ENCODE results near the gene PSMD12. TPM values are rescaled to one million over a fixed set of nuclear protein-coding genes. Genes with fewer than 3 reads are reported as not detected.
"Not testable (repeated sequence)": the region's sequence is repeated elsewhere in the genome, so short reads cannot be mapped to it uniquely, and the experiment has no call there.

The PSMD12 gene
- total RNA-seq, 1 donor from 2014 or later = 31.8 TPM

DNA sequence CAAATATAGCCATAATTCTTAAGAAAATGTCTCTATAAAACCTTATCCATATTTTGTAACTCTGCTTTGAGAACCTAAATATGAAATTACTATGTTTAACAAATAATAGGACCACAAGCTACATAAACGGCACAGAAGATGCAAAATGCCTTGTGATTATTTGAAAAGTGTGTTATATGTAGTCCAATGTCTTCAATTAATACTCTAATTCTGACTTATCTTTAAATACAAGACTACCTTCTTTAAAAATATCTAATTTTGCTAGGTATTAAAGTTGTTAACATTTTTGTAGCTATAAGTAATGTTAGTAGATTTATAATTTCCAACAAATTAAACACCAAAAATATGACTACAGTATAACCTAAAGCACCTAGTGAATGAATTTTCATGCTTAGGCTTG is 17.0 kb downstream of the PSMD12 start:
- Histone ChIP-seq H3K27ac (no peak overlapping the region), H3K4me1 (no peaks in the 10 kb centered on the region), H3K4me3 (no peak overlapping the region), H3K36me3 (peaks cover 66 to 94% of the 10 kb centered on the region in 2 donors), H3K27me3 (no peaks in the 10 kb centered on the region), H3K9me3 (no peaks in the 10 kb centered on the region)
- DNase-seq (ENCODE audit: low spot score in 2 of 2) = no peak
- TF ChIP-seq, protein P1, sequence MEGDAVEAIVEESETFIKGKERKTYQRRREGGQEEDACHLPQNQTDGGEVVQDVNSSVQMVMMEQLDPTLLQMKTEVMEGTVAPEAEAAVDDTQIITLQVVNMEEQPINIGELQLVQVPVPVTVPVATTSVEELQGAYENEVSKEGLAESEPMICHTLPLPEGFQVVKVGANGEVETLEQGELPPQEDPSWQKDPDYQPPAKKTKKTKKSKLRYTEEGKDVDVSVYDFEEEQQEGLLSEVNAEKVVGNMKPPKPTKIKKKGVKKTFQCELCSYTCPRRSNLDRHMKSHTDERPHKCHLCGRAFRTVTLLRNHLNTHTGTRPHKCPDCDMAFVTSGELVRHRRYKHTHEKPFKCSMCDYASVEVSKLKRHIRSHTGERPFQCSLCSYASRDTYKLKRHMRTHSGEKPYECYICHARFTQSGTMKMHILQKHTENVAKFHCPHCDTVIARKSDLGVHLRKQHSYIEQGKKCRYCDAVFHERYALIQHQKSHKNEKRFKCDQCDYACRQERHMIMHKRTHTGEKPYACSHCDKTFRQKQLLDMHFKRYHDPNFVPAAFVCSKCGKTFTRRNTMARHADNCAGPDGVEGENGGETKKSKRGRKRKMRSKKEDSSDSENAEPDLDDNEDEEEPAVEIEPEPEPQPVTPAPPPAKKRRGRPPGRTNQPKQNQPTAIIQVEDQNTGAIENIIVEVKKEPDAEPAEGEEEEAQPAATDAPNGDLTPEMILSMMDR (IDR thresholded peaks at IDR 0.05) = no peak
- intact Hi-C loops (cut with DNase I) = no loop called here

DNA sequence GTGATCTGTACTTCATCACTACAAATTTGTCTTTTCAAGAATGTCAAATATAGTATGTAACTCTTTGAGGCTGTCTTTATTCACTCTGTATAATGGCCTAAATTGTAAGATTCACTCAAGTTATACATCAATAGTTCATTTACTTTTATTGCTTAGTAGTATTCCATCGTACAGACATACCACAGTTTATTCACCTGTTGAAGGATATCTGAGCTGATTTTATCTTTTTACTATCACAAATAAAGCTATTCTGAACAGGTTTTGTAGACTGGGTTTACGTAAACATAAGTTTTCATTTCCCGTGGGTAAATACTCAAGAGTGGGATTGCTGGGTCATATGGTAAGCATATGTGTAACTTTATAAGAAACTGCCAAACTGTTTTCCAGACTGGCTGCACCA is 18.6 kb downstream of the PSMD12 start:
- H3K27ac ChIP-seq = no peak overlapping the region
- no peaks in the 10 kb centered on the region for H3K27me3 ChIP-seq
- no peaks in the 10 kb centered on the region for H3K4me1 ChIP-seq
- H3K4me3 ChIP-seq = no peak overlapping the region
- intact Hi-C loops (cut with DNase I) = no loop called here
- peaks cover 81 to 99% of the 10 kb centered on the region in 2 donors for H3K36me3 ChIP-seq
- no peak for DNase-seq (ENCODE audit: low spot score in 2 of 2)
- H3K9me3 ChIP-seq = no peaks in the 10 kb centered on the region
- TF ChIP-seq, protein P1 (IDR thresholded peaks at IDR 0.05) = no peak

DNA sequence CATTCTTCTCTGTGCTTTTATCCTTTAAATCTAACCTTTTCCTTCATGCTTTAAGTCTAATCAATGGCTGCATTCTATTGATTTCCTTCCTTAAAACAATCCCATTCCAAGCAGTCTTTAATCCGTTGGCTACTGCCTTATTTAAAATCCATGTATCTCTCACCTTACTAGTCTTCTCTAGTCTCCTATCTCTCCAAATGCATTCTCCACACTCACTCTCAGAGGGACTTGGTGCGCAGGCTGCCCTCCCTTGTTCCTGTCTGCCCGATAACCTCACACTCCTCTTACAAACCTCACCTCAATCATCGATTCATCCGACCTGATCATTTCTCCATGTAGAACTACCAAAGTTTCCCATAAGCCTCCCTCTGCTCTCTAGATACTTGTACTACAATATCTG is 23.1 kb downstream of the PSMD12 start:
- intact Hi-C loops (cut with DNase I) = no loop called here
- H3K4me1 ChIP-seq = no peaks in the 10 kb centered on the region
- no peak overlapping the region for H3K4me3 ChIP-seq

DNA sequence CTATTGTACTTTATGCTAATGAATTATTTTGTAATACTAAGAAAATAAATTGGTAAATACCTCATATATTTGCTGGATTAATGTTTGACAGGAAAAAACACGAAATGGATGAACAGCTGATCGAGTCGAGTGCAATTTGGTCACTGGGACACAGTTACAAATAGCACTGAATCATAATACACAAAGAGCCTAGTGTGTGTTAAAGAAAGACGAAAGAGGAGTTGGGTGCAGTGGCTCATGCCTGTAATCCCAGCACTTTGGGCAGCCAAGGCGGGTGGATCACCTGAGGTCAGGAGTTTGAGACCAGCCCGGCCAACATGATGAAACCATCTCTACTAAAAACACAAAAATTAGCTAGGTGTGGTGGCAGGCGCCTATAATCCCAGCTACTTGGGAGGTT is 28.0 kb downstream of the PSMD12 start:
- peaks cover 27 to 29% of the 10 kb centered on the region in 2 donors for H3K36me3 ChIP-seq
- H3K9me3 ChIP-seq; intact Hi-C loops (cut with DNase I); H3K4me1 ChIP-seq; H3K27ac ChIP-seq; H3K4me3 ChIP-seq; DNase-seq (ENCODE audit: low spot score in 2 of 2); H3K27me3 ChIP-seq: not testable (repeated sequence)

More for the DNA sequence above, 23.1 kb downstream of the PSMD12 start:
- H3K27me3 ChIP-seq = no peaks in the 10 kb centered on the region
- H3K27ac ChIP-seq = no peak overlapping the region
- no peak for DNase-seq (ENCODE audit: low spot score in 2 of 2)
- no peaks in the 10 kb centered on the region for H3K9me3 ChIP-seq
- TF ChIP-seq, protein P1 (IDR thresholded peaks at IDR 0.05) = no peak
- peaks cover 74% of the 10 kb centered on the region in 2 donors for H3K36me3 ChIP-seq

DNA sequence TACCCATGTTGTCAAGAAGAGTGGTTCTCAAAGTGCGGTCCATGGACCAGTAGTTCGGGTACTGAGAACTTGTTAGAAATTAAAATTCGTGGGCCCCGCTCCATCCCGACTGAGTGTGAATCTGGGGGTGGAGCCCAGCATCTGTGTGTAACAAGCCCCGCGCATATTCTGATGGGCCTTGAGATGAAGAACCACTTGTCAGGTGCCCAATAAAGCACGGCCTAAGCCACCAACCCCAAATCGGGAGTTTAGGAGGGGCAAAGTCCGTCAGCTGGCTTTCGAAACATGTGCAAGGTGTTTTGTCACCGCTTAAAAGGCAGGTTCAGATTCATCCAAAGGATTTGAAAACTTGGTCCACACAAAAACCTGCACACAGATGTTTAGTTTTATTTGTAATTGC is 29.5 kb downstream of the PSMD12 start:
- peaks cover 16 to 18% of the 10 kb centered on the region in 2 donors for H3K36me3 ChIP-seq
- no peak for DNase-seq (ENCODE audit: low spot score in 2 of 2)
- intact Hi-C loops (cut with DNase I) = no loop called here
- H3K9me3 ChIP-seq = no peaks in the 10 kb centered on the region
- no peak overlapping the region for H3K4me3 ChIP-seq
- no peaks in the 10 kb centered on the region for H3K4me1 ChIP-seq
- H3K27me3 ChIP-seq = no peaks in the 10 kb centered on the region
- H3K27ac ChIP-seq = no peak overlapping the region
- TF ChIP-seq, protein P1 (IDR thresholded peaks at IDR 0.05) = no peak

DNA sequence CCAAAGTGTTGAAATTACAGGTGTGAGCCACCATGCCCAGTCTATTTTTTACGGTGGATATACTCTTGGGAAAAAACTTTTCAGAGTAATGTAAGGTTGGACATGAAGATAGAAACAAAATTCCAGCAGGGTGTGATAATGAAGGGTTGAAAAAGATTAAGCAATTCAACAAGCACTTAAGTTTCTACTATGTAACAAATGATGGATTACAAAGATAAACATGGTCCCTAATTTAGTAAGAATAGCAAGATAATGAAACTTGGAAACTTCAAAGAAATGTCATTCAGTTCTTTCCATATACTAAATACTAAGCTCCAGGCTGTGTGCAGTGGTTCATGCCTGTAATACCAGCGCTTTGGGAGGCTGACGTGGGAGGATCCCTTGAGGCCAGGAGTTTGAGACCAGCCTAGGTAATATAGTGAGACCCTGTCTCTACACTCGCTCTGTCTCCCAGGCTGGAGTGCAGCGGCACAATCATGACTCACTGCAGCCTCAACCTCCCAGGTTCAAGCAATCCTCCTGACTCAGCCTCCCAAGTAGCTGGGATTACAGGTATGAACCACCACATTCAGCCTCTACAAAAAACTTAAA is 31.0 kb downstream of the PSMD12 start:
- H3K9me3 ChIP-seq = no peaks in the 10 kb centered on the region
- no peak overlapping the region for H3K27ac ChIP-seq
- intact Hi-C loops (cut with DNase I) = no loop called here
- H3K4me1 ChIP-seq = no peaks in the 10 kb centered on the region
- TF ChIP-seq, protein P1 (IDR thresholded peaks at IDR 0.05) = no peak
- H3K27me3 ChIP-seq = no peaks in the 10 kb centered on the region
- H3K36me3 ChIP-seq = peaks cover 3 to 4% of the 10 kb centered on the region in 2 donors
- no peak for DNase-seq (ENCODE audit: low spot score in 2 of 2)
- H3K4me3 ChIP-seq = no peak overlapping the region

DNA sequence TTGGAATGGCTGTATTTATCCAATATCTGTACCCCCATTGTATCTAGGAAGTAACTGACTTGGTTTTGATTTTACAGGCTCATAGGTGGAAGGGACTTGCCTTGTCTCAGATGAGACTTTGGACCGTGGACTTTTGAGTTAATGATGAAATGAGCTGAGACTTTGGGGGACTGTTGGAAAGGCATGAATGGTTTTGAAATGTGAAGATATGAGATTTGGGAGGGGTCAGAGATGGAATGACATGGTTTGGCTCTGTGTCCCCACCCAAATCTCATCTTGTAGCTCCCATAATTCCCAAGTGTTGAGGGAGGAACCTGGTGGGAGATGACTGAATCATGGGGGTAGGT is 34.2 kb downstream of the PSMD12 start:
- H3K36me3 ChIP-seq; H3K27me3 ChIP-seq; H3K4me3 ChIP-seq; intact Hi-C loops (cut with DNase I); H3K9me3 ChIP-seq; H3K27ac ChIP-seq; DNase-seq (ENCODE audit: low spot score in 2 of 2); H3K4me1 ChIP-seq: not testable (repeated sequence)

DNA sequence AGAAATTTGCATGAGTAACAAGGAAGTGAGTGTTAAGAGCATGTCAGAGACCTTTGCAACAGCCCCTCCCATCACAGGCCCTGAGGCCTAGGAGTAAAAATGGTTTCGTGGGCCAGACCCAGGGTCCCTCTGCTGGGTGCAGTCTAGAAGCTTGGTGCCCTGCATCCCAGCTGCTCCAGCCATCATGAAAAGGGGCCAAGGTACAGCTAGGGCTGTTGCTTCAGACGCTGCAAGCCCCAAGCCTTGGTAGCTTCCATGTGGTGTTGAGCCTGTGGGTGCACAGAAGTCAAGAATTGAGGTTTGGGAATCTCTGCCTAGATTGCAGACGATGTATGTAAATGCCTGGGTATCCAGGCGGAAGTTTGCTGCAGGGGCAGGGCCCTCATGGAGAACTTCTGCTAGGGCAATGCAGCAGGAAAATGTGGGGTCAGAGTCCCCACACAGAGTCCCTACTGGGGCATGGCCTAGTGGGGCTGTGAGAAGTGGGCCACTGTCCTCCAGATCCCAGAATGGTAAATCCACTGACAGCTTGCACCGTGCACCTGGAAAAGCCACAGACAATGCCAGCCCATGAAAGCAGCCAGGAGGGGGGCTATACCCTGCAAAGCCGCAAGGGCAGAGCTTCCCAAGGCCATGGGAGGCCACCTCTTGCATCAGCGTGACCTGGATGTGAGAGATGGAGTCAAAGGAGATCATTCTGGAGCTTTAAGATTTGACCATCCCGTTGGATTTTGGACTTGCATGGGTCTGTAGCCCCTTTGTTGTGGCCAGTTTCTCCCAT is 34.8 kb downstream of the PSMD12 start:
- not testable (repeated sequence) for DNase-seq (ENCODE audit: low spot score in 2 of 2)

More for the DNA sequence above, 34.8 kb downstream of the PSMD12 start:
- H3K4me3 ChIP-seq; H3K27me3 ChIP-seq; H3K9me3 ChIP-seq; H3K4me1 ChIP-seq; H3K27ac ChIP-seq; intact Hi-C loops (cut with DNase I); H3K36me3 ChIP-seq: not testable (repeated sequence)
